Dermis microvascular lymphatic vessel endothelial cell (primary cell): ENCODE measurements around the gene BRAT1. TPM values are rescaled to one million over a fixed set of nuclear protein-coding genes. Genes with fewer than 3 reads are reported as not detected.

ENCODE experiments used
- DNase-seq, 2 donors: peaks; one replicate each; pipeline versions ENCODE4 v3.0.0 to v3.0.0-alpha.2; 2010; ENCODE audit warnings: low read depth in 2 of 2
- total RNA-seq: library from RNA; depleted of rRNA; stranded (reverse); fragments of >200 nt; gene quantifications from 2 replicates; pipeline ENCODE4 v1.2.1, GENCODE V29; 2014

BRAT1 gene
- total RNA-seq, 1 donor from 2014 or later: 17.7 TPM

DNA sequence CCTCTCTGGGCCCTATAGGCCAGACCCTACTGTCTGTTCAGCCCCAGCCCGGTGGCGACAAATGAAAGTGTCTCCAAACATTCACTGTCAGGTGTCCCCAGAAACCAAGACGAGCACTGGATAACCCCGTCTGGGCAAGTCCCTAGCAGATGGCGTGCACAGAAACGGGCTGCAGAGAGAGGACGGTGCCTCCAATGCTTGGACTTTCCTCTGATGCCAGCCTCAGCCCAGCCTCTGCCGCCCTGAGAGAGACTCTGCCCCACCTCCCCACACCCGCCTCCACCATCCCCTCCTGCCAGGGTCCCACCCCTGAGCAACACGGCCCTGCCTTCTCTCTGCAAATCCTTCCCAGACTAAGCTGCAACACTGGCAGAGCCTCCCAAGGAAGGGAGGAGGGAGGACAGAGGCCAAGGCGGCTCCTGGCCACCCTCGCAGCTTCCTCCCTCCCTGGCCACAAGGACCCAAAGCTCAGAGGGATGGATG, 43.1 kb downstream of the BRAT1 start:
- no peak for DNase-seq

DNA sequence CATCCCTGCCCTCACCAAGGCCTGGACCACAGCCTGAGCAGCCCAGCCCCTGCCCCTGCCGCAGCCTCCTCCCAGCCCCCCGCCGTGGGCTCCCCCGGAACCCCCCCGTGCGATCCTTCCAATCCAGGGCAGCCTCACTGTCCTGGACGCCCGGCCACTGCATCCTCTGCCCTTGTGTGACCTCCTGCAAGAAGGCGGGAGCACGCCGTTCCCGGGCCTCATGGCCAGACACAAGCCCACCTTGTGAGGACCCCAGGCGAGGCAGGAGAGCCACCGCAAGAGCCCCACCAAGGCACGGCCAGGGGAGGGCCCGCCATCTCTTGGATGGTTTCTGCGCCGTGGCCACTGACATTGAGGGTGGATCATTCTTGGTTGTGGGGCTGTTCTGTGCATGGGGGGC, 43.6 kb downstream of the BRAT1 start:
- no peak for DNase-seq

DNA sequence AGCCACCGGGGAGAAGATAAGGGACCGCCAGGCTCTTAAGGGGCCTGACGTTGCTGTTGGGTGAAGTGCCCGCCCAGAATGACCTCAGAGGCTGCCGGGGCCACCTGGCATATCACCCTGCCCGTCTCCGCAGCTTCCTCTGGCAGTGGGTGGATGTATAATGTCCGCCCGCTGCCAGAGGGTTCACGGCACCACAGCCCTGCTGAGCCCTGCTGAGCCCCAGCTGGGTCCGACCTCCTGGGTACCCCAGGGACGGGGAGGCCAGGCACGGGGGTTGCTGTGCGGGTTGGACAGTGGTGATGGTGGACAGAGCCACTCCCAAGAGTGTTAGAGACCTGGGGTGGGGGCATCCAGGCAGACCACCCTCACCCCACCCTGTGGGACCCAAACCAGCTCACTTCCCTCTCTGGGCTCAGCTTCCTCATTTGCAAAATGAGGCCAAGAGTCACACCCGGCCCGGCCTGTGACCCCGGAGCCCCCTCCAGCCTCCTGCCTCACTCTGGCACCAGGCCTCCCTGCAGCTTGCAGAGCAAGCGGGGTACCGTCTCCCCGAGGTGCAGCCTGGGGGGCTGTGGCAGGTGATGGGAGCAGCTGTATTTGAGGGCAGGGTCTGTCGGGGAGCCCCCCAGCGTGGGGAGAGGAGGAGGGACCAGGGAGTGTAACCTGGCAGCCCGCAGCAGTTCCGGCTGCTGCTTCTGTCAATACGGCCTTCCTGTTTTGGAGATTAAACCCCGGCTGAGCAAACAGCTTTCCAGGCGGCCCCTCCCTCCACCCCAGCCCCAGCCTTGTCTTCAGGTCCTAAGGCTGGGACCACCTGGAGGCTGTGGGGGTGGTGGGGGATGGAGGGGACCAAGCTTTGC, 44.2 kb downstream of the BRAT1 start:
- DNase-seq: peak; percentile 25 to 65

DNA sequence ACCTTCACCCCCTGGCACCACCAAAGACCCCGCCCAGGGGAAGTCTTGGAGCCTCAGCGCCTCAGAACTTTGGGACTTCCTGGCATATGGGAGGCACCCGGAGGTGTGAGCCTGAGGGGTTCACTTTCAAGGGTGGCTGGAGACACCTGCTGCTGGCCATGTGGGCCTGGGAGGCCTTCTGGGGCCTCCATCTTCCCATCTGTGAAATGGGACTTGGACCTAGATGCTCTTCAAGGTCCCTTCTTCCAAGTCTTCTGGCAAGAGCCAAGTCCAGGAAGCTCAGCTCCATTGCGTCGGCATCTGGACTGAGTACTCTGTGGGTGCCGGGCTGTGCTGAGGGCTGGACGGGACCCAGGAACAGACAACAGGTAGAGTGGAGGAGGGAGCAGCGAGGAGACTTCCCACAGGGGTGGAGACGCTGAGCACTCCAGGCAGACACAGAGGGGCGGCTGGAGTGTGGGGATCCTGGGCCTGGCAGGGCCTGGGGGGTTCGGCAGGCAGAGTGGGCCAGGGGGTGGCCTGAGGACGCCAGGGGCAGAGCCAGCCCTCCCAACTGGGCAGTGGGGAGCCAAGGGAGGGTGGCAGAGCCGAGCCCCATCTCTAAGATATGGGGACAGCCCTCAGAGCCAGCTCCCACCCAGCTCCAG, 45.1 kb downstream of the BRAT1 start:
- DNase-seq: no peak

DNA sequence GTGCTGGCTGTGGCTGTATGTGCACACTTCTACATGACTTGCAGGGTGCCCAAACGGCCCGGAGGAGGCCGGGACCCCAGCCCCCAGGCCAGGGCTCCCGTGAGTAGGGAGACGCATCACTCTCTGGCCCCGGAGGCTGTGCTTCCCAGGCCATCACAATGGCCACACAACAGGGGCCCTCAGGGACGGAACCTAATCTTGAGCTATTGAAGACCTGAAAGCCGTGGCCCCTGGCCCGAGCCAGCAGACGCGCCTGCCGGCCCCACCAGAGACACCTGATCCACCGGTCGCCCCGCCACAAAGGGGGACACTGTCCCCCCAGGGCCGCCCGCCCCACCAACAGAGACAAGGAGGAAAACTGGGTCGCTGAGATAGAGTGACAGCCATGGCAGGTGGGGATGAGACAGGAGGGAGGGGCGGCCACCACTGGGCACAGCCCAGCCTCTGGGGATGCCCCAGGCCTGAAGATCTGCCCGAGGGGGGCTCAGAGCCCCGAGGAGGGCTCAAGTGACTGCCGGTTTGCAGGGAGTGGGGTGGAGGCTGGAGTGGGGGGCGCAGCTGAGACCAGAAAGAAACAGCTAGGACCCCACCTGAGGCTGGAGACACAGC, 45.9 kb downstream of the BRAT1 start:
- DNase-seq: no peak

- DNase-seq: peak in 1 of 2 donors; percentile 51
Observed at GRCh38 chr7:2508327-2509215, 46.8 kb downstream of the BRAT1 start.

- no peak for DNase-seq
Observed at GRCh38 chr7:2507917-2508306, 47.4 kb downstream of the BRAT1 start.

GRCh38 chr7:2507208-2507916, 48.0 kb downstream of the BRAT1 start:
- DNase-seq: no peak

DNA sequence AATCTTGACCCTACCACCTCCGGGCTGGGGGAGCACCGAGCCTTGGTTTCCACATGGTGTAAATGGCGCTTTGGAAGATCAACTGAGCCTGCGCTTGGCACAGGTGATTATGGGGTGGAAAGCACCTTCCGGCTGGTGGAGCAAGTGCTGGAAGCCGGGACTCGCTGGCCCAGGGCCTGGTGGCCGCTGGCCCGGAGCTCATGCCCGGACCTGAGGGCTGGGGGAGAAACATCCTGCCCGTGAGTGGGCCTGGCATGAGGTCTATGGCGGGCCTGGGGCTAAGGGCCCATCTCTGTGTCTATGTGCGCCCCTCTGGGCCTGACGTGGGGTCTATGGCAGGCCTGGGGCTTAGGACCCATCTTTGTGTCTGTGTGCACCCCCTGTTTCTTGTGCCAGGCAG, 49.9 kb downstream of the BRAT1 start:
- DNase-seq: no peak

DNA sequence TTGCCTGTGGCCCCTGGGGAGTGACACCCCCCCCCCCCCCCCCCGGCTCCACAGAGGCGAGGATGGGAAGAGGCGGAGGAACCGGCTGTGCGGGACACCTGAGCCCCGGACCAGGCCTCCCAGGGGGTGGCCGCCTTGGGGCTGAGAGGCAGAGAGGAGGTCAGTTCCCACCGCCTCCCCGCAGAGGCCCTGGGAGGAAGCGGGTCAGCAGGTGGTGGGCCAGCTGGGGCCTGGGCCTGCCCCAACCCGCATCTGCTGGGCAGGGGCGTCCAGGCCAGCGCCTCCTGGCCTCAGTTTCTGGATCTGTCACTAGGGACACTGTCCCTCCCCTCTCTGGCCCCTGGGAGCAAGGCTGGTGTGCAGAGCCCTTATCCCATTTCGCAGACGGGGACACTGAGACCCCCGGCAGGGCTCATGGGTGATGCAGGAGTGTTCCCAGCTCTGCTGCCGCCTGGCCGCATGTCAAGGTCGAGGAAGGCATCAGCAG, 50.4 kb downstream of the BRAT1 start:
- no peak for DNase-seq

DNA sequence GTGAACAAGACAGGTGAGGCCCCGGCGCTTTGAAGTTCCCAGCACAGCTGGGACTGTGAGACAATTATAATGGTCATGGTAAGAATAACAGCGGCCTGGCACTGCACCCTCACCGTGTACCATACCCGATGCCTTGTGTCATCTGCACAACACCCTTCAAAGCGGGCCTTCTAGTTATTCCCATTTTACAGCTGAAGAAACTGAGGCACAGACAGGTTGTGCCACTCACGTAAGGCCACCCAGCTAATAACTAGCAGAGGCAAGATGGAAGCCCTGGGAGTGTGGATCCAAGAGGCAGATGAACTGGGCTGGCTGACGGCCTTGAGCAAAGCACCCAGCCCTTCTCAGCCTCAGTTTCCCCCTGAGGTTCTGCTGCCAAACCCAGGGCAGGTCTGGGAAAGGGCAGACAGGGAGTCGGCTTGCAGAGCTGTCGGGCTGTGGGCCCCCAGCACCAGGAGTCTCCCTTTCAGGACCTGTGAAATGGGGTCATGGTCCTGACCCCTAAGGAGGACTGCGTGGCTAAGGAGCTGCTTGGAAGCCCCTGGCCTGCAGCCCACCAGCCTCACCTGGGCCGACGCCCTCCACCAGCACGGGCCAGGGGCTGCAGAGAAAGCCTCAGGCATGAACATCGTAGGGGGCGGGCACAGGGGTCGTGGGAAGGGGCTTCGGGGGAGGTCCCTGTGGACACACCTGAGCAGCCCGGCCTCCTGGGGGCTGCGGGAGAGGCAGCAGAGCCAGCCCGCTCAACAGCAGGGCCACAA, 51.0 kb downstream of the BRAT1 start:
- no peak for DNase-seq

DNA sequence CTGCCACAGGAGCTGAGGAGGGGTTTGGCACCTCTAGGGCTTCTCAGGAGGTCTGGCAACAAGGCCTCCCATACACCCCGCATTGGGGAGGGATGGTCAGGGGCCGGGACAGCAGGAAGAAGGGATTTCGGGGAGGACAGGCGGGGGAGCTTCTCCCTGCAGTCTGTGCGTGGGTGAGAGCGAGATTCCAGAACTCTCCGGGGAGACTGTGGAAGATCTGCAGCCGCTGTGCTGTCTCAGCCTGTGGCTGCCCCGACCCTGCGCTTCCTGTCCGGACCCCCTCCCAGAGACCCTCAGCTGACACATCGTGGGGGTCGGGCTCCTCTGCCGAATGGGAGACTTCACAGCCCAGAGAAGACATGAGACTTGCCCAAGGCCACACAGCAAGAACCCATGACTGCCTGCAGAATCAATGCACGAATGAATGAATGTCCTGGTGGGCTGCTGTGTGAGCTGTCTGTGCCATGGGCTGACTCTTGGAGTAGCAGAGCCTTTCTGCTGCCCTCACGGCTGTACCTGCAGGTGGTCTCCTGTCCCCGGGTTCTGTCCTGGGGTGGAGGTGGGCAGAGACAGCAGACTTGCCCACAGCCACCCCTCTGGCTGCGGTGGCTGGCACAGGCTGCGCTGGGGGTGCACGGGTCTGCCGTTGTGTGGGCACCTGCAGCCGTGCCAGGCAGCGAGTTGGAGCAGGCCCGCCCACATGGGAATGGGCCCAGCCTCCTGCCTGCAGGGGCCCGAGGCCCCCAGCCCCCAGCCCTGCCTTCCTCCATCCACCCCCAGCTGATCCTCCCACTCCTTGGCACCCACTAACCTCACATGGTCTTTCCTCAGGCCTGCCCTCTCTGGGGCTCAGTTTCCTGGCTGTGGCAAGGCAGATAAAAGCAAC, 52.0 kb downstream of the BRAT1 start:
- no peak for DNase-seq

DNA sequence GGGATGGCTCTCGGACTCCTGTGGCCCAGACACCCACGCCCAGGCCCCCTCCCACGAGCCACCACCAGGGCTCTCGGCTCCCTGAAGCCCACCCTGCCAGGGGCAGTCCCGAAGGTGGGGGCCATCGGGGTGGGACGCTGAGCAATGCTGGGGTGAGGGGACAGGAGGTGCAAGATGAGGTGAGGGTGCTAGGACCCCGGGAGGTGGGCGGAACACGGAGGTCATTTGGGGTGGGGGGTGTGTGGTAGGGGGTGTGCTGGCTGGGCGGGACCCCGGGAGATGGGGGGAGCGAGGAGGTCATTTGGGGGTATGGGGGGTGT, 52.7 kb downstream of the BRAT1 start:
- DNase-seq: no peak

- no peak for DNase-seq
Observed at GRCh38 chr7:2501947-2502646, 53.2 kb downstream of the BRAT1 start.

GRCh38 chr7:2500701-2501100, 54.6 kb downstream of the BRAT1 start:
- DNase-seq: no peak

DNA sequence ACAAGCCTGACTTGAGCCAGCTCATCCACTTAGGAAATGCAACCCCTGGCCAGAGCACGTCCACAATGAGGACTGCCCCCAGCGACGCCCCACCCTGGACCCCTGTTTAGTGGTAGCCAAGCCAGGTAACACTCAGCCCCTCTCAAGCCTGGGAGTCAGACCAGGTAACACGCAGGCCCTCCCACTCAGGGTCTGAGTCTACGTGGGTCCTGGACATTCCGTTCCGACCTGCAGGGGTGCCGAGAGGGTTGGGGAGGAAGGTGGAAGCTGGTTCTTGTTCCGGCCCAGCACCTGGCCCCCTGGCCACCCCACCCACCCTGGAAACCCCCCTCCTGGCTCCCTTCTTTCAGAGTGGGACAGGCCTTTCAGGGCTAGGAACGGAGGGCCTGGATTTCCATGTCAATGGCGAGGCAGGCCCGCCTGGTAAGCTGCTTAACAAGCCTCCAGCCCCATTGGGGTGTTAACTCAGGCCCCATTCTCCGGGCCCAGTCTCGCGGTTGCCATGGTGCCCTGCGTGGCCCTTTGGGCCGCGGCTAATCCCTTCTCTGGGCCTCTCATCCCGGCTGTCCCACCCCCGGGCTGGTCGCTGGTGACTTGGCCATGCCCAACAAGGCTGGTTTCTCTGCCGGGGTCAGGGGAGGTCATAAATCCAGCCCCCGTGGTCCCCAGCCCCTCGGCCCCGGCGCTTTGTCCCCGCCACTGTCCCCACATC, 55.4 kb downstream of the BRAT1 start:
- DNase-seq: no peak

GRCh38 chr7:2499181-2499580, 56.1 kb downstream of the BRAT1 start:
- no peak for DNase-seq

- DNase-seq: no peak
Observed at GRCh38 chr7:2498708-2499107, 56.6 kb downstream of the BRAT1 start.
